GM19351 (cell line): Measurements from ENCODE around the gene CPNE2.
"Not testable (repeated sequence)": the region's sequence is repeated elsewhere in the genome, so short reads cannot be mapped to it uniquely, and the experiment has no call there.

Source experiments
- ATAC-seq: cut with Tn5 transposase; IDR thresholded peaks from one replicate; pipeline ENCODE4 v1.9.1; 2021; ENCODE audit warnings: mild to moderate bottlenecking, moderate library complexity; ENCODE audit not compliant: unreplicated experiment

CPNE2 gene

GRCh38 chr16:57166451-57166850 lies 74.1 kb downstream of the CPNE2 start:
- no peak for ATAC-seq

GRCh38 chr16:57166951-57167350 lies 74.6 kb downstream of the CPNE2 start:
- no peak for ATAC-seq

- ATAC-seq: no peak
Observed at GRCh38 chr16:57167538-57167937, 75.2 kb downstream of the CPNE2 start.

- no peak for ATAC-seq
Observed at GRCh38 chr16:57167953-57168352, 75.6 kb downstream of the CPNE2 start.

- no peak for ATAC-seq
Observed at GRCh38 chr16:57169327-57169726, 76.9 kb downstream of the CPNE2 start.

- no peak for ATAC-seq
Observed at GRCh38 chr16:57172721-57173290, 80.4 kb downstream of the CPNE2 start.

- ATAC-seq: no peak
Observed at GRCh38 chr16:57175896-57176295, 83.5 kb downstream of the CPNE2 start.

GRCh38 chr16:57178196-57178595 lies 85.8 kb downstream of the CPNE2 start:
- no peak for ATAC-seq

GRCh38 chr16:57178793-57179212 lies 86.4 kb downstream of the CPNE2 start:
- ATAC-seq: no peak

GRCh38 chr16:57179215-57179828 lies 86.9 kb downstream of the CPNE2 start:
- no peak for ATAC-seq

GRCh38 chr16:57184113-57184512 lies 91.7 kb downstream of the CPNE2 start:
- ATAC-seq: no peak

GRCh38 chr16:57184887-57185445 lies 92.6 kb downstream of the CPNE2 start:
- no peak for ATAC-seq

- ATAC-seq: peak; percentile 33
Observed at GRCh38 chr16:57185446-57185944, 93.1 kb downstream of the CPNE2 start.

- peak; percentile 86 for ATAC-seq
Observed at GRCh38 chr16:57185945-57186871, 93.8 kb downstream of the CPNE2 start, which contains the start of the genes PSME3IP1 and RSPRY1. Gene PSME3IP1 (minus strand): TSS chr16:57186039. CDS start chr16:57173854, 12,185 bp downstream. Gene RSPRY1 (plus strand): TSS chr16:57186329. CDS start chr16:57204659, 18,330 bp downstream.

GRCh38 chr16:57186872-57187854 lies 94.8 kb downstream of the CPNE2 start:
- ATAC-seq: no peak

GRCh38 chr16:57187902-57188710 lies 95.7 kb downstream of the CPNE2 start:
- ATAC-seq: not testable (repeated sequence)

- no peak for ATAC-seq
Observed at GRCh38 chr16:57188711-57189002, 96.3 kb downstream of the CPNE2 start.

GRCh38 chr16:57189527-57189926 lies 97.1 kb downstream of the CPNE2 start:
- ATAC-seq: not testable (repeated sequence)

- no peak for ATAC-seq
Observed at GRCh38 chr16:57190136-57190535, 97.8 kb downstream of the CPNE2 start.
